Nephron progenitor cell (in vitro differentiated cells): ENCODE measurements around the gene DYRK1A.

Source experiments
- DNase-seq: peaks from one replicate; pipeline ENCODE4 v3.0.0; 2021
- H3K27ac Mint-ChIP-seq: 2 replicates; pipeline ENCODE4 v1.8.0; 2021; ENCODE audit warnings: mild to moderate bottlenecking, moderate library complexity, mixed read lengths
- H3K27me3 Mint-ChIP-seq: 2 replicates; pipeline ENCODE4 v1.8.0; 2021; ENCODE audit warnings: mild to moderate bottlenecking, low read depth, mixed read lengths; ENCODE audit not compliant: poor library complexity
- H3K36me3 Mint-ChIP-seq: 2 replicates; pipeline ENCODE4 v1.8.0; 2021; ENCODE audit warnings: low read depth, mixed read lengths
- H3K4me1 Mint-ChIP-seq: 2 replicates; pipeline ENCODE4 v1.8.0; 2021; ENCODE audit warnings: mixed read lengths
- H3K4me3 Mint-ChIP-seq: 2 replicates; pipeline ENCODE4 v1.8.0; 2021; ENCODE audit warnings: mild to moderate bottlenecking, moderate library complexity, mixed read lengths
- H3K9me3 Mint-ChIP-seq: 2 replicates; pipeline ENCODE4 v1.8.0; 2021; ENCODE audit warnings: mild to moderate bottlenecking, moderate library complexity, mixed read lengths
- CTCF ChIP-seq: fragments of 200-600 bp; sonication (generic); IDR thresholded peaks from 2 replicates; pipeline ENCODE4 v1.5.0; 2021; ENCODE audit warnings: antibody characterized with exemption

Gene DYRK1A

GRCh38 chr21:37383086-37383485 lies 16.5 kb downstream of the DYRK1A start:
- Mint-ChIP-seq H3K27ac (peak overlapping the region; percentile 63), H3K27me3 (peaks cover 5% of the 10 kb centered on the region), H3K4me3 (no peak overlapping the region), H3K36me3 (peaks cover 31% of the 10 kb centered on the region), H3K4me1 (peaks cover 64% of the 10 kb centered on the region), H3K9me3 (peaks cover 21% of the 10 kb centered on the region)
- no peak for TF ChIP-seq CTCF
- DNase-seq: no peak

- H3K4me1 Mint-ChIP-seq: peaks cover 60% of the 10 kb centered on the region
- no peak overlapping the region for H3K4me3 Mint-ChIP-seq
- peak overlapping the region; percentile 1 for H3K27ac Mint-ChIP-seq
Observed at GRCh38 chr21:37383784-37384311, 17.3 kb downstream of the DYRK1A start.

DNA sequence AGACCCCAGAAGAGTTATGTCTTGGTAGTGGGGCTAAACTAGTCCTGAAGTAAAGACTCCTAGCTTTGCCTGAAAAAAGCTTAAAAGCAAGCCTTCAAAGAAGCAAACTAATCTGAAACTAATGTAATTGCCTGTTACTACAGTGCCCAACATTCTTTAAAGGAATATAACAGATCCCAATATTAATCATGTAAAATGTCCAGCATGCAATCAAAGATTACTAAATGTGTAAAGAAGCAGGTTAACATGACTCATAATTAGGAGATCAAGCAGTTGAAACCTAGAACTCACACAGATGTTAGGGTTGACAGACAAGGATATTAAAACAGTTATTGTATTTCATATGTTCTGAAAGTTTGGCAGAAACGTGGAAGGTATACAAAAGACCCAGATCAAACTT lies 17.8 kb downstream of the DYRK1A start:
- H3K36me3 Mint-ChIP-seq: peaks cover 25% of the 10 kb centered on the region
- H3K27ac Mint-ChIP-seq: peak overlapping the region; percentile 14
- H3K4me1 Mint-ChIP-seq: peaks cover 56% of the 10 kb centered on the region
- no peak for DNase-seq
- H3K9me3 Mint-ChIP-seq: peaks cover 14% of the 10 kb centered on the region
- no peak overlapping the region for H3K4me3 Mint-ChIP-seq
- H3K27me3 Mint-ChIP-seq: peaks cover 5% of the 10 kb centered on the region
- no peak for TF ChIP-seq CTCF

More at GRCh38 chr21:37383784-37384311, 17.3 kb downstream of the DYRK1A start:
- TF ChIP-seq CTCF: no peak
- Mint-ChIP-seq H3K36me3 (peaks cover 27% of the 10 kb centered on the region), H3K27me3 (peaks cover 5% of the 10 kb centered on the region), H3K9me3 (peaks cover 16% of the 10 kb centered on the region)
- DNase-seq: no peak

- no peak for DNase-seq
- Mint-ChIP-seq H3K36me3 (peaks cover 32% of the 10 kb centered on the region), H3K4me3 (no peak overlapping the region), H3K27ac (peak overlapping the region; percentile 14), H3K4me1 (peaks cover 54% of the 10 kb centered on the region), H3K9me3 (peaks cover 14% of the 10 kb centered on the region), H3K27me3 (peaks cover 5% of the 10 kb centered on the region)
- TF ChIP-seq CTCF: no peak
Observed at GRCh38 chr21:37385179-37385765, 18.7 kb downstream of the DYRK1A start.

GRCh38 chr21:37386151-37386550 lies 19.6 kb downstream of the DYRK1A start:
- DNase-seq: no peak
- Mint-ChIP-seq H3K27ac (no peak overlapping the region), H3K9me3 (peaks cover 15% of the 10 kb centered on the region), H3K36me3 (peaks cover 31% of the 10 kb centered on the region), H3K4me3 (no peak overlapping the region), H3K27me3 (peaks cover 5% of the 10 kb centered on the region), H3K4me1 (peaks cover 45% of the 10 kb centered on the region)
- TF ChIP-seq CTCF: no peak

GRCh38 chr21:37389456-37389855 lies 22.9 kb downstream of the DYRK1A start:
- no peak for TF ChIP-seq CTCF
- Mint-ChIP-seq H3K4me1 (peaks cover 26% of the 10 kb centered on the region), H3K9me3 (peaks cover 19% of the 10 kb centered on the region), H3K36me3 (peaks cover 41% of the 10 kb centered on the region), H3K27ac (no peak overlapping the region), H3K27me3 (peaks cover 2% of the 10 kb centered on the region), H3K4me3 (no peak overlapping the region)
- DNase-seq: no peak
